ENCODE results near the gene C1orf159.

C1orf159 gene

DNA sequence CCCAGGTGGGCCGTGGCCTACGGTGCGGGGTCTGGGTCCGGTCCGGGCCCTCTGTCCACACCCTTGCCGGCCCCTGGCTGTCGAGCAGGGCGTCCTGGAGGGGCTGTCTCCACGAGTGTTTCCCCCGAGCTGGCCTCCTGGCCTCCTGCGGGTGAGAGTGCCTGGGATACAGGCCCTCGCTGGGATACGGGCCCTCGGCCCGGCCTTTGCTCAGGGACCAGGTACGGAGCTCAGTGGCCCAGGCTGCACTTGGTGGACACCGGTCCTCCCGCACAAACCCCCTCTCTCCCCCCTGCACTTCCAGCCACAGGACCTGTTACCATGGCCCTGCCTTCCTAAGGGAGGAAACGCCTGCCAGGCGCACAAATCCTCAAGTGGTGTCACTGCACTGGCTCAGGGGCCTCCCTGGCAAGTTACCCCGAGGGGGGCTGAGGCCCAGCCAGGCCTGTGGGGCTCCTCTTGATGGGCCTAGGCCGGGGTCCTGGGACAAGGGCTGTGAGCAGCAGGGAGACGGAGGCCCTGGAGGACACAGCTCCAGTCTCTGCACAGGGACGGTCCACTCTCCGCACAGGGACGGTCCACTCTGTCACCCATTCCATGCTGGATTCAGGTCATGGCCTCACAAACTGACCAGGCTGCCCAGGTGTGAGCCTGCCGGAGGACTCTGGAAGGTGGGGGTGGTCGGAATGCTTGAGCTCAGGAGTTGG, 23.6 kb downstream of the C1orf159 start:
- no peak for DNase-seq (ENCODE audit: low read depth in 2 of 2)

DNA sequence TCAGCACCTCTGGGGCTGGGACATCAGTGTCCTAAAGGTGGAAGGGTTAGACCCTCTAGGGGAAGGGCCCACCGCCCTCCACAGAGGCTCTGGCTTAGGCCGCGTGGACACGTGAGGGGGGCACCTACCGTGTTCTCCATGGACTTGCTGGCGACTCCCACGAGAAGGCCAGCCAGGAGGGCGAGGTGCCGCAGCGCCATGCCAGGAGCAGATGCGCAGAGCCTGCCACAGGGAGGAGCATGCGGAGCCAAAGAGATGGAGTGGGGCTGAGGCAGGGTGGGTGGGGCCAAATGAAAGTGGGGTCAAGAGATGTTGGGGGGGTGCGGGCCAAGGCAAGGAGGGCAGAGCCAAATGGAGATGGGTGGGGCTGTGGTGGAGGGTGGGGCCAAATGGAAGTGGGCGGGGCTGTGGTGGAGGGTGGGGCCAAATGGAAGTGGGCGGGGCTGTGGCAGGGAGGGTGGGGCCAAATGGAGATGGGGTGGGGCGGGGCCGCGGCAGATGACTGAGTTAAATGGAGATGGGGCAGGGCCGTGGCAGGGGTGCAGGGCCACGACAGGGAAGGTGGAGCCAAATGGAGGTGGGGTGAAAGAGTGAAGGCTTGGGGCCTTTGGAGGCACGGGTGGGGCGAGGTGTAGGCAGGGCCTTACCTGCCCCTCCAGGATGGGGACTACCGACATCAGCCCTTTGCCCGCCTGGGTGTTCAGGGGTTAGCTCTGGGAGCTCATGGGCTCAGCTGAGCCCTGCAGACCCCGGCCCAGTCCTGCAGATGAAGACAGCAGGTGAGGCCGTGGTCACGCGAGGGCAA, 24.3 kb downstream of the C1orf159 start:
- no peak for DNase-seq (ENCODE audit: low read depth in 2 of 2)

- no peak for DNase-seq (ENCODE audit: low read depth in 2 of 2)
Observed at GRCh38 chr1:1090424-1091343, 25.2 kb downstream of the C1orf159 start.

GRCh38 chr1:1089731-1090423, 26.0 kb downstream of the C1orf159 start:
- no peak for DNase-seq (ENCODE audit: low read depth in 2 of 2)

DNA sequence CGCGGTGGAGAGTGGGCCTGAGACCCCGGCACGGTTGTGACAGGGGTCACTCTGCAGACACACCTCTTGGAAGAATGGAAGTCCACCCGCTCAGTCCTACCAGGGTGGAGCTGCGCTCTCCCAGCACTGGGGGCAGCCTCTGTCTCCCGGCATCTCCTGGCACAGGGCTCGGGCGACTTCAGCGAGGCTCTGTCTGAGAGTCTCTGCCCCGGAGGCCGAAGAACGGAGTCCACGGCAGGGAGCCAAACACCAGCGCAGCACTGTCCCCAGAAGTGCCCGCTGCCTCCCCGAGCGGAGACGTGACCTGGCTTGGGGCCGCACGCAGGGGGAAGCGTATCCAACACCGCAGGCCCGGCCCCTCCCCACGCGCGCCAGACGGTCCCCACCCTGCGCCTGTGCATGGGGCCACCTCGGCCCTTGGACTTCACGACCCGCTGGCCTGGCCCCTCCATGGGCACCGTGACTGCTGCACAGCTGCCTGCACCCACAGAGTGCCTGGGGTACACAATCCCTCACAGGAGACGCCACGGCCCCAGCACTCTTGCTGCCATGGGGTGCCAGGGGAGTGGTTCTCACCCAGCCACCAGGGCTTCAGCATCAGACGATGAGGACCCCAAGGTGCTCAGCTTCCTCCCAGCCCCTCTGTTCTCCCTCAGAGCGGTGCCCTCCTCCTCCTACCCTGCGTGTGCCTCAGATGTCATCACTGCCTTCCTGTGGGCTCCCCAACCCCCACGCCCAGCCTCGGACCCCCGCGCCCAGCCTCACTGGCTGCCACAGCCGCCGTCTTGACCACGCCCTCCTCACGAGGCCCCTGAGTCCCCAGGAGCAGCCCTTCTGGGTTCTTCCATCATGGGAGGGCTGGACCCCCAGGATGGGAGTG, 26.8 kb downstream of the C1orf159 start:
- no peak for DNase-seq (ENCODE audit: low read depth in 2 of 2)

DNA sequence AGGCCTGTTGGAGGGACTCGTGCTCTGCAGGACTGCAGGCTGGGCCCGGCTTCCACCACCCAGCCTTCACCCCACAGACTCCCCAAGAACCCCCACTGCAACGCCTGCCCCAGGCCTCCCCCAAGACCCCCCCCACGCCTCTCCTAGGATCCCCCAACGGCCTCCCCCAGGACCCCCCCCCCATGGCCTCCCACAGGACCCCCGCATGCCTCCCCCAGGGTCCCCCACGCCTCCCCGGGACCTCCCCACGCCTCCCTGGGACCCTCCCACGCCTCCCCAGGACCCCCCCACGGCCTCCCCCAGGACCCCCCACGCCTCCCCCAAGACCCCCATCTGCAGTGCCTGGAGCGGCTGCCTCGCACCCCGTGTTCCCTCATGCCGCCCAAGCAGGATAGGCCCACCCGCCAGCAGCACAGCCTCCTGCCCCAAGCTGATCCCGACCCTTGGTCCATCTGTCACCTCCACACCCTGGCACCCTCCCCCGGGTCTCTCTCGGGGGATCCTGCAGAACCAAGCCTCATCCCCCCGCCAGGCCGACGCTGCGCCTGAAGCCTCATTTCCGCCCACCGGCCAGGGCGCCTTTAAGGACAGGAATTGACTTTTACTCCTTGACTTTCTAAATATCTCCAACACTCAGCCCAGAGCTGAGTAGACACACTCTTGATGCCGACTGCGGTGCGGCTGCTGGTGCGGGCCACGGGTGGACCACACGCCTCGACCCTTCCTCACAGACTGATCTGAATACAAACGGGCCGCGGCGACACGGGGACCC, 27.7 kb downstream of the C1orf159 start:
- no peak for DNase-seq (ENCODE audit: low read depth in 2 of 2)

- no peak for DNase-seq (ENCODE audit: low read depth in 2 of 2)
Observed at GRCh38 chr1:1087351-1088028, 28.4 kb downstream of the C1orf159 start.

- DNase-seq (ENCODE audit: low read depth in 2 of 2) = no peak
Observed at GRCh38 chr1:1086911-1087341, 29.0 kb downstream of the C1orf159 start.

- DNase-seq (ENCODE audit: low read depth in 2 of 2) = no peak
Observed at GRCh38 chr1:1085911-1086841, 29.7 kb downstream of the C1orf159 start.

DNA sequence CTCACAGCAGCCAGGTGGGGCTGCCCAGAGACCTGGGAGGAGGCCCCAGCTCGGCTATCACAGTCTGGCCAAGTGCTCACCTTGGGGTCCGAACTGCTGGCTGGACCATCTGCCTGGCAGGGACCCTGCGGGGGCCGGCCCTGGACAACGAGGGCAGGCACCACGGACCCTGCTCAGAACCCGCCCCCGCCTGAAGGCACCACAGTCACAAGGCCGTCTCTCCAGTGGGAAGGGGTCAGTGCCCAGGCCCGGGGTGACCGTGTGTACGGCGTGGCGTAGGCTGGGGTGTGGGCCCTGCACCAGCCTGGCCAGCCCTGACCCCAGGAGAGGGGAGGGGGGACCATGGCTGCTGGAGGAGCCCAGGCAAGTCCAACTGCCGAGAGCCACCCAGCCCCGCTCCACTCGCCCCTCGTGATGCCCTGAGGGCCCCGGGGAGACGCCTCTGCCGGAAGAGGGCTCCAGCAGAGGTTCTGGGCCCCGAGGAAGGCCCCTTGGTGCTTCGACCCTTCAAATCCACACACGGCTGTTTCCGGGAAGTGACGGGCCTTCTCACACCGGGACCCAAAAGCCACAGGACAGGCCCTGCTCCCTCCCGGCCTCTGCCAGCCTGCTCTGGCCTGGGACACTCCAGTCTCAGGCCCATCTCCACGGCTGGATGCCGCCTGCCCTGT, 30.6 kb downstream of the C1orf159 start:
- no peak for DNase-seq (ENCODE audit: low read depth in 2 of 2)

- DNase-seq (ENCODE audit: low read depth in 2 of 2) = no peak
Observed at GRCh38 chr1:1084372-1085170, 31.3 kb downstream of the C1orf159 start.

- no peak for DNase-seq (ENCODE audit: low read depth in 2 of 2)
Observed at GRCh38 chr1:1083416-1084371, 32.2 kb downstream of the C1orf159 start.

- DNase-seq (ENCODE audit: low read depth in 2 of 2) = no peak
Observed at GRCh38 chr1:1082776-1083415, 33.0 kb downstream of the C1orf159 start.

- no peak for DNase-seq (ENCODE audit: low read depth in 2 of 2)
Observed at GRCh38 chr1:1082239-1082775, 33.6 kb downstream of the C1orf159 start.

Data from stimulated activated CD8-positive, alpha-beta memory T cell treated with anti-CD3 and anti-CD28 coated beads, Interleukin-15, amount 100 ng/mL, for 4 hours (primary cell).